ENCODE results near the gene PLEKHJ1. TPM values are rescaled to one million over a fixed set of nuclear protein-coding genes. Genes with fewer than 3 reads are reported as not detected.

Gene PLEKHJ1
- total and polyA plus RNA-seq, 4 donors = 22.2 to 44.5 (median 37.0) TPM

DNA sequence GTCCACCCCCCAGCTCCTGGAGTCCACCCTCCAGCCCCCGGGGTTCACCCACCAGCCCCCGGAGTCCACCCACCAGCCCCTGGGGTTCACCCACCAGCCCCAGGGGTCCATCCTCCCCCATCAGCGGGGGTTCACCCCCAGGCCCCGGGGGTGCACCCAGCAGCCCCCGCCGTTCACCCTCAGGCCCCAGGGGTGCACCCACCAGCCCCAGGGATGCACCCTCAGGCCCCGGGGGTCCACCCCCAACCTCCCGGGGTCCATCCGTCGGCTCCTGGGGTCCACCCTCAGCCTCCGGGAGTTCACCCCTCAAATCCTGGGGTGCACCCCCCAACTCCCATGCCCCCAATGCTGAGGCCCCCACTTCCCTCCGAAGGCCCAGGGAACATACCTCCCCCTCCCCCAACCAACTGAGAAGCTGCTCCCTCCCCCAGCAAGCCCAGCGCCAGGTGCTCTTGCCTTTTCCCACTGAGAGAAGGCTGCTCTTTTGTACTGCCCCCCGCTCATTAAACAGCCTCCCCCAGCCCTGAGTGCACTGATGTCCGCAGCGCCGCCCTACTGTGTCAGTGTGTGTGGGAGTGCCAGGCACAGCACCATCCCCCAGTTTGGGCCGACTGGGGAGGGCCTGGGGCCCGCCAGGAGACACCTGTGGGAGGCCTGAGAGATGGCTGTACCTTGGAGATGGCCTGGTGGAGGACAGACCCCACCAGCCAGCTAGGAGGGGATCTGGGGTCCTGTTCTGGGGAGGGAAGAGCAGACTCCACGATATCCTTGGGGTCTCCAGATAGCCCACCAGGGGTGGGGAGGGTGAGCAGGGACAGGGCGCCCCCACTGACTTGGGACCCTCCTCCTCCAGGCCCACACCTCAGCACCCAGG is 12.2 kb upstream of the PLEKHJ1 start:
- no peak for DNase-seq (ENCODE audit: low spot score)
- peaks cover 0 to 23% (median 1%) of the 10 kb centered on the region in 4 donors for H3K27me3 ChIP-seq (ENCODE audit: control insufficient read depth in 4 of 4, insufficient read depth in 4 of 4, low read length in 3 of 4)
- no peak overlapping the region for H3K4me3 ChIP-seq (ENCODE audit: low read depth in 1 of 3, low read length in 3 of 3)
- H3K9me3 ChIP-seq (ENCODE audit: control insufficient read depth in 4 of 4, low read length in 3 of 4) = no peaks in the 10 kb centered on the region
- peaks cover 11 to 46% (median 26%) of the 10 kb centered on the region in 4 donors for H3K4me1 ChIP-seq (ENCODE audit: control insufficient read depth in 4 of 4, insufficient read depth in 4 of 4, low read length in 3 of 4)
- peaks cover 10 to 39% (median 32%) of the 10 kb centered on the region in 4 donors for H3K36me3 ChIP-seq (ENCODE audit: control insufficient read depth in 4 of 4, insufficient read depth in 3 of 4, low read depth in 1 of 4, low read length in 3 of 4)
- no peak overlapping the region for H3K9ac ChIP-seq (ENCODE audit: low read depth in 1 of 2, low read length in 2 of 2)
- H3K27ac ChIP-seq (ENCODE audit: low read depth in 1 of 2, low read length in 2 of 2) = no peak overlapping the region
- no peak for TF ChIP-seq JUND (IDR thresholded peaks at IDR 0.05)
- TF ChIP-seq, protein P1, sequence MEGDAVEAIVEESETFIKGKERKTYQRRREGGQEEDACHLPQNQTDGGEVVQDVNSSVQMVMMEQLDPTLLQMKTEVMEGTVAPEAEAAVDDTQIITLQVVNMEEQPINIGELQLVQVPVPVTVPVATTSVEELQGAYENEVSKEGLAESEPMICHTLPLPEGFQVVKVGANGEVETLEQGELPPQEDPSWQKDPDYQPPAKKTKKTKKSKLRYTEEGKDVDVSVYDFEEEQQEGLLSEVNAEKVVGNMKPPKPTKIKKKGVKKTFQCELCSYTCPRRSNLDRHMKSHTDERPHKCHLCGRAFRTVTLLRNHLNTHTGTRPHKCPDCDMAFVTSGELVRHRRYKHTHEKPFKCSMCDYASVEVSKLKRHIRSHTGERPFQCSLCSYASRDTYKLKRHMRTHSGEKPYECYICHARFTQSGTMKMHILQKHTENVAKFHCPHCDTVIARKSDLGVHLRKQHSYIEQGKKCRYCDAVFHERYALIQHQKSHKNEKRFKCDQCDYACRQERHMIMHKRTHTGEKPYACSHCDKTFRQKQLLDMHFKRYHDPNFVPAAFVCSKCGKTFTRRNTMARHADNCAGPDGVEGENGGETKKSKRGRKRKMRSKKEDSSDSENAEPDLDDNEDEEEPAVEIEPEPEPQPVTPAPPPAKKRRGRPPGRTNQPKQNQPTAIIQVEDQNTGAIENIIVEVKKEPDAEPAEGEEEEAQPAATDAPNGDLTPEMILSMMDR (IDR thresholded peaks at IDR 0.05; ENCODE audit: low read depth, low read length, missing input control) = no peak
- TF ChIP-seq SP1 (IDR thresholded peaks at IDR 0.05) = no peak
- no peak for TF ChIP-seq FOXA2 (IDR thresholded peaks at IDR 0.05)
- TF ChIP-seq, protein P2, sequence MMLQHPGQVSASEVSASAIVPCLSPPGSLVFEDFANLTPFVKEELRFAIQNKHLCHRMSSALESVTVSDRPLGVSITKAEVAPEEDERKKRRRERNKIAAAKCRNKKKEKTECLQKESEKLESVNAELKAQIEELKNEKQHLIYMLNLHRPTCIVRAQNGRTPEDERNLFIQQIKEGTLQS (IDR thresholded peaks at IDR 0.05) = no peak
- TF ChIP-seq, protein P3, sequence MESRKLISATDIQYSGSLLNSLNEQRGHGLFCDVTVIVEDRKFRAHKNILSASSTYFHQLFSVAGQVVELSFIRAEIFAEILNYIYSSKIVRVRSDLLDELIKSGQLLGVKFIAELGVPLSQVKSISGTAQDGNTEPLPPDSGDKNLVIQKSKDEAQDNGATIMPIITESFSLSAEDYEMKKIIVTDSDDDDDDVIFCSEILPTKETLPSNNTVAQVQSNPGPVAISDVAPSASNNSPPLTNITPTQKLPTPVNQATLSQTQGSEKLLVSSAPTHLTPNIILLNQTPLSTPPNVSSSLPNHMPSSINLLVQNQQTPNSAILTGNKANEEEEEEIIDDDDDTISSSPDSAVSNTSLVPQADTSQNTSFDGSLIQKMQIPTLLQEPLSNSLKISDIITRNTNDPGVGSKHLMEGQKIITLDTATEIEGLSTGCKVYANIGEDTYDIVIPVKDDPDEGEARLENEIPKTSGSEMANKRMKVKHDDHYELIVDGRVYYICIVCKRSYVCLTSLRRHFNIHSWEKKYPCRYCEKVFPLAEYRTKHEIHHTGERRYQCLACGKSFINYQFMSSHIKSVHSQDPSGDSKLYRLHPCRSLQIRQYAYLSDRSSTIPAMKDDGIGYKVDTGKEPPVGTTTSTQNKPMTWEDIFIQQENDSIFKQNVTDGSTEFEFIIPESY (IDR thresholded peaks at IDR 0.05) = no peak
- TF ChIP-seq, protein P4, sequence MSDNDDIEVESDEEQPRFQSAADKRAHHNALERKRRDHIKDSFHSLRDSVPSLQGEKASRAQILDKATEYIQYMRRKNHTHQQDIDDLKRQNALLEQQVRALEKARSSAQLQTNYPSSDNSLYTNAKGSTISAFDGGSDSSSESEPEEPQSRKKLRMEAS (IDR thresholded peaks at IDR 0.05) = no peak
- TF ChIP-seq HNF4A (conservative IDR thresholded peaks at IDR 0.05) = no peak
- no peak for TF ChIP-seq HNF4G (IDR thresholded peaks at IDR 0.05)
- TF ChIP-seq TAF1 (conservative IDR thresholded peaks at IDR 0.05) = no peak
- TF ChIP-seq RXRA (IDR thresholded peaks at IDR 0.05) = no peak
- TF ChIP-seq YY1 (IDR thresholded peaks at IDR 0.05) = no peak
- 89% methylated on average over 21 of the region's 21 CpGs for WGBS

DNA sequence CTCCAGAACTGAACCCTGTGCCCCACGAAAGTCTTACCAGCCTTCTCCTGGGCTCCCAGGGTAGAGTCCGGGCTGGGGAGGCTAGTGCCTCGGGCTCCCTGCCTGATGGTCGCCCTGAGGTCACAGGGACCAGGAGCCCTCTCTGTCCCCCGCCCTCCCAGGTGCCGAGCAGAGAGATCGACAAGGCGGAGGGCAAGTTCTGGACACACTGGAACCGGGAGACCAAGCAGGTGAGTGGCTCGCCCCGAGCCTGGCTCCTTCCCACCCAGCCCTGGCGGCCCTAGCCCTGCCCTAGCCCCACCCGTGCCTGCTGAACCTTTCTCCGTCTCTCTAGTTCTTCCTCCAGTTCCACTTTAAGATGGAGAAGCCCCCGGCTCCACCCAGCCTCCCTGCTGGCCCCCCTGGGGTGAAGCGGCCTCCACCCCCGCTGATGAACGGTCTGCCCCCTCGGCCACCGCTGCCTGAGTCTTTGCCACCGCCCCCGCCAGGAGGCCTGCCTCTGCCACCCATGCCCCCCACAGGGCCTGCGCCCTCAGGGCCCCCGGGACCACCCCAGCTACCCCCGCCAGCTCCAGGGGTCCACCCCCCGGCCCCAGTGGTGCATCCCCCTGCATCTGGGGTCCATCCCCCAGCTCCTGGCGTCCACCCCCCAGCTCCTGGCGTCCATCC is 11.4 kb upstream of the PLEKHJ1 start:
- H3K27me3 ChIP-seq (ENCODE audit: control insufficient read depth in 4 of 4, insufficient read depth in 4 of 4, low read length in 3 of 4) = peaks cover 0 to 16% (median 1%) of the 10 kb centered on the region in 4 donors
- H3K9me3 ChIP-seq (ENCODE audit: control insufficient read depth in 4 of 4, low read length in 3 of 4) = no peaks in the 10 kb centered on the region
- DNase-seq (ENCODE audit: low spot score) = no peak
- H3K4me3 ChIP-seq (ENCODE audit: low read depth in 1 of 3, low read length in 3 of 3) = no peak overlapping the region
- peaks cover 10 to 39% (median 32%) of the 10 kb centered on the region in 4 donors for H3K36me3 ChIP-seq (ENCODE audit: control insufficient read depth in 4 of 4, insufficient read depth in 3 of 4, low read depth in 1 of 4, low read length in 3 of 4)
- H3K9ac ChIP-seq (ENCODE audit: low read depth in 1 of 2, low read length in 2 of 2) = no peak overlapping the region
- peaks cover 8 to 39% (median 18%) of the 10 kb centered on the region in 4 donors for H3K4me1 ChIP-seq (ENCODE audit: control insufficient read depth in 4 of 4, insufficient read depth in 4 of 4, low read length in 3 of 4)
- H3K27ac ChIP-seq (ENCODE audit: low read depth in 1 of 2, low read length in 2 of 2) = no peak overlapping the region
- 95% methylated on average over 28 of the region's 28 CpGs for WGBS
- TF ChIP-seq RAD21 (IDR thresholded peaks at IDR 0.05) (no peak), NR2F2 (IDR thresholded peaks at IDR 0.05) (no peak), YY1 (IDR thresholded peaks at IDR 0.05) (no peak), JUND (IDR thresholded peaks at IDR 0.05) (no peak), FOXA2 (IDR thresholded peaks at IDR 0.05) (no peak), TAF1 (conservative IDR thresholded peaks at IDR 0.05) (no peak), SP1 (IDR thresholded peaks at IDR 0.05) (no peak), HNF4G (IDR thresholded peaks at IDR 0.05) (no peak)
- TF ChIP-seq, protein P3 (IDR thresholded peaks at IDR 0.05) = no peak
- TF ChIP-seq, protein P5, sequence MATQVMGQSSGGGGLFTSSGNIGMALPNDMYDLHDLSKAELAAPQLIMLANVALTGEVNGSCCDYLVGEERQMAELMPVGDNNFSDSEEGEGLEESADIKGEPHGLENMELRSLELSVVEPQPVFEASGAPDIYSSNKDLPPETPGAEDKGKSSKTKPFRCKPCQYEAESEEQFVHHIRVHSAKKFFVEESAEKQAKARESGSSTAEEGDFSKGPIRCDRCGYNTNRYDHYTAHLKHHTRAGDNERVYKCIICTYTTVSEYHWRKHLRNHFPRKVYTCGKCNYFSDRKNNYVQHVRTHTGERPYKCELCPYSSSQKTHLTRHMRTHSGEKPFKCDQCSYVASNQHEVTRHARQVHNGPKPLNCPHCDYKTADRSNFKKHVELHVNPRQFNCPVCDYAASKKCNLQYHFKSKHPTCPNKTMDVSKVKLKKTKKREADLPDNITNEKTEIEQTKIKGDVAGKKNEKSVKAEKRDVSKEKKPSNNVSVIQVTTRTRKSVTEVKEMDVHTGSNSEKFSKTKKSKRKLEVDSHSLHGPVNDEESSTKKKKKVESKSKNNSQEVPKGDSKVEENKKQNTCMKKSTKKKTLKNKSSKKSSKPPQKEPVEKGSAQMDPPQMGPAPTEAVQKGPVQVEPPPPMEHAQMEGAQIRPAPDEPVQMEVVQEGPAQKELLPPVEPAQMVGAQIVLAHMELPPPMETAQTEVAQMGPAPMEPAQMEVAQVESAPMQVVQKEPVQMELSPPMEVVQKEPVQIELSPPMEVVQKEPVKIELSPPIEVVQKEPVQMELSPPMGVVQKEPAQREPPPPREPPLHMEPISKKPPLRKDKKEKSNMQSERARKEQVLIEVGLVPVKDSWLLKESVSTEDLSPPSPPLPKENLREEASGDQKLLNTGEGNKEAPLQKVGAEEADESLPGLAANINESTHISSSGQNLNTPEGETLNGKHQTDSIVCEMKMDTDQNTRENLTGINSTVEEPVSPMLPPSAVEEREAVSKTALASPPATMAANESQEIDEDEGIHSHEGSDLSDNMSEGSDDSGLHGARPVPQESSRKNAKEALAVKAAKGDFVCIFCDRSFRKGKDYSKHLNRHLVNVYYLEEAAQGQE (IDR thresholded peaks at IDR 0.05) = no peak
- TF ChIP-seq, protein P1 (IDR thresholded peaks at IDR 0.05; ENCODE audit: low read depth, low read length, missing input control) = no peak
- TF ChIP-seq, protein P4 (IDR thresholded peaks at IDR 0.05) = no peak
